CD4-positive, alpha-beta T cell treated with Interleukin-10 for 1 hour (primary cell): ENCODE measurements around the gene NAALADL1.
"Not testable (repeated sequence)": the region's sequence is repeated elsewhere in the genome, so short reads cannot be mapped to it uniquely, and the experiment has no call there.

Experiments
- DNase-seq: peaks from one replicate; pipeline ENCODE4 v3.0.0-alpha.2; 2020

Gene NAALADL1

DNA sequence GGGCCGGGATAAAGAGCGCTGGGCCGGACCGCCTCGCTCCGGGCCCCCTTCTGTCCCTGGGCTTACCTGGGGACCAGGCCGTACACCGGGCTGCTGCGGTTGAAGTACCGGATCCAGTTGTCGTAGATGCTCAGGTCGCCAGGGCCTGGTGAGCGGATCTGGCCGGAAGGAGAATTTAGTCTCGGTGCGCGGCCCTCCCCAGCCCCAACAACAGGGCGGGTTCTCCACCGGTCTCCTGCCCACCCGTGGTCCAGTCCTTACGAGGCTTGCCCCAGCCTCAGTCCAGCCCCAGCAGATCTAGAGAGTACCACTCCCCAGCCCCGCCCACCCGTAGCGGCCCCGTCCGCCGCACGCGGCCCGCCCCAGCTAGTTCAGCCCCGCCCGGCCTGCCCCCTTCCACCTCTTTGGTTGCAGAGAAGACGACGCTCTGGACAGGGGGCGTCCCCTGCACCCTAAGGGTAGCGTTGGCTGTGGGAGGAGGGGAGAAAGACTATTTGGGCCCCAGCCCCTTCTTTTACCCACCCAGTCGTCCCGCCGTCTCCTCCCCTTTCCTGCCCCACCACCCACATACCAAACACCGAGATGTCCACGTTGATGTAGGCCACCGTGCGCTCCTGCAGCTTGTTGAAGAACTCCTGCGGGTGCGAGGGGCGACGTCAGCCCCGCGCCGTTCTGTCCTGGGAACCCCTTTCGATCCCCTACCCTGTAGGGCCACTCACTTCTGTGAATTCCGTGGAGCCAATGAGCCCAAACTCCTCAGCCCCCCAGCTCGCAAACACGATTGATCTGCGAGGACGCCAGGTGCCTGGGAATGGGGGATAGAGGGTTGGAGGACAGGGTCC lies 10.6 kb downstream of the NAALADL1 start:
- peak; percentile 16 for DNase-seq

DNA sequence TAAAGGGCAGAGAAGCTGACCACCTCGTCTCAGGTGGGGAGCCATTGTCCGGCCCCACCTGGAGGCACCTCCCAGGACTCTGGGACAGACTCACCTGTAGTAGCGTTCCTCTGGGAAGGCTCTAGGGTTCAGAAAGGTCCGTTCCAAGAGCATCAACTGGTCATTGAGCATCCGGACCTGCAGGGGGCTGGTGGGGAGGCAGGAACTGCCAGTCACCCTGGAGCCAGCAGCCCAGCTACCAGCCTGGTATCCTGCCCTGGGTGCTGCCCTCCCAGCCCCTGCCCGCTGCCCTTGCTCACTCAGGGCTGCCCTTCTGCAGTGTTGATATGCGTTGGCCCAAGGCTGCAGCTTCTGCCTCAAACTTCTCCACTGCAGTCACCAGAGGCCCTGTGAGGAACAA lies 12.6 kb downstream of the NAALADL1 start:
- DNase-seq: no peak

DNA sequence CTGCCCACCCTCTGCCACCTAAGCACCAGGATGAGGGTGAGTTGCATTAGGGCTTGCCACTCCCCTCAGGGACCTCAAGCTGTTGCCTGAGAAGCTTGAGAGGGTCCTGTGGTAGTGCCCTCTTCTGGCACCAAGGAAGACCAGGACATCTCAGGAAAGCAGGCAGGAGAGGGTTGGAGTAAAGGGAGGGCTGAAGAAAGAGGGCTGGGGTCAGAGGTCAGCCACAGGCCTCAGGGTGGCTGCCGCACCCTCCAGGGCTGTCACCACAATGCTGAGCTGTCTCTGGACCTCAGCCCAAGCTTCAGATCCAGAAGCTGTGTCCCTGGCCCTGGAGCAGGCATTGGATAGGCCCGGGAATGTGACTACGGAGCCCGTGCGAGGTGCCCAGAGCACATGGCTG lies 13.3 kb downstream of the NAALADL1 start:
- no peak for DNase-seq

DNA sequence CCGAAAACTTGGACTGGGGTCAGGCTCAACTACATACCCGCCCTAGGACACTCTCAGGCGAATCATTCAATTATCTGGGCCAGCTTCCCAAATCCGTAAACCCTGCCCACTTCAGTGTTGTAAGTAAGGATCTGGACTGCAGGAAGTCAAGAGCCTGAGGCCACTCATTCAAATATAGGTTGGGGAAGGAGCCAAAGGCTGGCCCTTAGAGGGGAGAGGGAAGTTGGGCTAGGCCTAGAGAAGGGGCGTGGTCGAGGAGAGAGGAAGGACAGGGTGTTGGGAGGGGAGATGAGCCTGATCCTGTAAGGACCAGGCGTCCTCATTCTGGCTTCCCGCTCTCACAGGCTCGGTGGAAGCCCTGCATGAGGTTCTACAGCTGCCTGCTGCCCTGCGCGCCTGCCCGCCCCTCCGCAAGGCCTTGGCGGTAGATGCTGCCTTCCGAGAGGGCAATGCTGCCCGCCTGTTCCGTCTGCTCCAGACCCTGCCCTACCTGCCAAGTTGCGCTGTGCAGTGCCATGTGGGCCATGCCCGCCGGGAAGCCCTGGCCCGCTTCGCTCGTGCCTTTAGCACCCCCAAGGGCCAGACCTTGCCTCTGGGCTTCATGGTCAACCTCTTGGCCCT lies 14.4 kb downstream of the NAALADL1 start:
- no peak for DNase-seq

DNA sequence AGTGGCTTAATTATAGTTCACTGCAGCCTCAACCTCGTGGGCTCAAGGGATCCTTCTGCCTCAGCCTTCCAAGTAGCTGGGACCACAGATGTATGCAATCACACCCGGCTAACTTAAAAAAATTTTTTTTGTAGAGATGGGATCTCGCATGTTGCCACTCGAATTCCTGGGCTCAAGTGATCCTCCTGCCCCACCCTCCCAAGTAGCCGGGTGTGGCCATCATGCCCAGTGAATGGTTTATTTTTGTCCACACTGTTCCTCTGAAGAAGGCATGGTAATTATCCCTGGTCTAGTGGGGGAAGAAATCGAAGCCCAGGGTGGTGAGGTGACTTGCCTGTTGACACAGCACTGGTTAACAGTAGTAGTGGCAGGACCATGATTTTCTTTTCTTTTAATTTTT lies 15.5 kb downstream of the NAALADL1 start:
- DNase-seq: no peak

DNA sequence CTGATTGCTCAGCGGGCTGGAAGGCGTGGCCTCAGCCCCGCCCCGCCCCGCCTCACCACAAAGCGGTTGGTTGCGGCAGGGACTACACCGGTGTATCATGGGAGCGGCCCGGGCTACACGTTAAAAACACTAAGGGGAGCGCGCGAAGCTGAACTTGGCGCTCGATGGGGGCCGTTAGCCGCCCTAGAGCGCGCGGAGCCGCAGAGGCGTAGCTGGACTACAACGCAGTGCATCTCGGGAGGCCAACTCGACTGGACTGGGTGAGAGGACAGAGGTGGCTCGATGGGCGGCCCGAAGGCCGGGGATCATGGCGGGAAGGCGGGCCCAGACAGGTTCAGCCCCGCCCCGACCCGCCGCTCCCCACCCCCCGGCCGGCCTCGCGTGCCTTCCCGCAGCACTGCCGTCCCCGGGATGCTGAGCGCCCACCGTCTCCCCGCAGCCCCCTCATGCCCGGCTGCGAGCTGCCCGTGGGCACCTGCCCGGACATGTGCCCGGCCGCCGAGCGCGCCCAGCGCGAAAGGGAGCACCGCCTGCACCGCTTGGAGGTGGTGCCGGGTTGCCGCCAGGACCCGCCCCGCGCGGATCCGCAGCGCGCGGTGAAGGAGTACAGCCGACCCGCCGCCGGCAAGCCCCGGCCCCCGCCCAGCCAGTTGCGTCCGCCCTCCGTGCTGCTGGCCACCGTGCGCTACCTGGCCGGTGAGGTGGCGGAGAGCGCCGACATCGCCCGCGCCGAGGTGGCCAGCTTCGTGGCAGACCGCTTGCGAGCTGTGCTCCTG lies 17.3 kb downstream of the NAALADL1 start, which contains the start of gene SAC3D1:
Gene SAC3D1 (plus strand): TSS at position 364 of the 776 bp plus-strand sequence. CDS start 83 bp downstream, at position 447.
- DNase-seq: peak; percentile 91

DNA sequence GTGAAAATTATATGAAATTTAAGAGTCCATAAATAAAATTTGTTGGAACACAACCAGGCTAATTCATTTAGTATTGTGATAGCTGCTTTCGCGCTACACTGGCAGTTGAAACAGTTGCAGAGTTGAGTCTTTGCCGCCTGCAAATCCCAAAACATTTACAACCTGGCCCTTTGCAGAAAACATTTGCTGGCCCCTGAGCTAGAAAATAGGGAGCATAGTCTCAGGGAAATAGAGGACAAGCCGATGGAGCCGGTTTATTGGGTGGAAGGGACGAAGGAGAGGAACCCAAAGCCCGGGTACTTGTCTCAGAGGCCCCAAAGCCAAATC lies 17.9 kb downstream of the NAALADL1 start:
- DNase-seq: no peak

DNA sequence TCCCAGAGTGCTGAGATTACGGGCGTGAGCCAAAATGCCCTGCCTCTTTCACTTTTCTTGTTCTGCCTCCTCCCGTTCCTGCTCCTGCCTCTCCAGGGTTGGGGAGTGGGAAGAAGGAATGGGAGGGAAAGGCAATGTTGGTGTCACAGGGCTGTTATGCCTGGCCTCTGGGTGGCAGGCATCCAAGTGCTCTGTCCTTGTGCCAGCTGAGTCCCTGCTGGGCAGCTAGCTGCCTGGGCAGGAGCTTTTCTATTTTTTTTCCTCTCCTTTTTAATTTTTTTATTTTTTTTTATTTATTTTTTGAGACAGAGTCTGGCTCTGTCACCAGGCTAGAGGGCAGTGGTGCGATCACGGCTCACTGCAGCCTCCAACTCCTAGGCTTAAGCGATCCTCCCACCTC lies 21.4 kb downstream of the NAALADL1 start:
- no peak for DNase-seq

DNA sequence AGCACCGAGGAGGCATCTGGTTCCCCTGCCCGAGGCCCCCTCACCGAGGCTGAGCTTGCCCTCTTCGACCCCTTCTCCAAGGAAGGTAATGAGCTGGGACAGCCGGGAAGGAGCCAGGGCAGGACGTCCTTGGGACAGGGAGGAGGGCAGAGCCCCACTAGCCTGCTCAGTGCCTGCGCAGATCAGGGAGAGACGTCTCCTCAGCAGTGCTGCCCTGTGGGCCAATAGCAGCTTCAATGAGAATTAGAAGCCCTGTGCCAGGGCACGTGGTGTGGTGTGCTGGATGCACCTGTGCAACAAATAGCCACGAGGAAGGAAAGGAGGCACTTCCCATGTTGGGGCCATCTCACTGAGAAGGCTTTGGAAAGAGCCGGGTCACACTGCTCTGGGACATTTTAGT lies 22.8 kb downstream of the NAALADL1 start:
- DNase-seq: no peak

DNA sequence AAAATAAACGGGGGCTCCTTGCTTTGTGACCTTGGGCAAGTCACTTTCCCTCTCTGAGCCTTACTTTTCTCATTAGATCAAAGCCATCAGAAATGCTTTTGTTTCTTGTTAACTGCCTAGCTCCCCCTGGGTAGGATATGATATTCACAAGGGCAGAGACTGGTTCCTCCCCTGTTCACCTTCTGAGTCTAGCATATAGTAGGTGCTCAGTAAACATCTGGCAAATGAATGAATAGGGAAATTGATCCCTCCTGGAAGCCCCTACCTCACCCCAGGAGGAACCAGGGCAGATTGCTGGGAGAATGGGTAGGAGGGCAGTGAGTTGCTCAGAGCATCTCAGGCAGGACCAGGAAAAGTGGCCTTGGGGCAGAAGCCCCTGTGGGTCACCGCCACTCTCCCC lies 23.9 kb downstream of the NAALADL1 start:
- DNase-seq: no peak

DNA sequence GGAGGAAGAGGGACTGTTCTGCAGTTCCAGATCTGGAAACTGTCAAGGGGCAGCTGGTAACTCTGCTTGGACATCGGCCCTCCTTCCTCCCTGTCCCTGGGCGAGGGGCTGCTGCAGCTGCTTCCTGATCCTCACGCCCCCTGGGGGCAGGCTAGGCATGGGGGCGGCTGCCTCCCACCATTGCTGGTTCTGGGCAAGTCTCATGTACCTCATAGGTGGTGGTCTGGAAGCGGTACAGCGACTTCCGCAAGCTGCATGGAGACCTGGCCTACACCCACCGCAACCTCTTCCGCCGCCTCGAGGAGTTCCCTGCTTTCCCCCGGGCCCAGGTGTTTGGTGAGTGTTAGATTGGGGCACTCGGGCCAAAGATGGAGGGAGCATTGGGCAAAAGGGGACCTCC lies 26.1 kb downstream of the NAALADL1 start:
- DNase-seq: no peak

DNA sequence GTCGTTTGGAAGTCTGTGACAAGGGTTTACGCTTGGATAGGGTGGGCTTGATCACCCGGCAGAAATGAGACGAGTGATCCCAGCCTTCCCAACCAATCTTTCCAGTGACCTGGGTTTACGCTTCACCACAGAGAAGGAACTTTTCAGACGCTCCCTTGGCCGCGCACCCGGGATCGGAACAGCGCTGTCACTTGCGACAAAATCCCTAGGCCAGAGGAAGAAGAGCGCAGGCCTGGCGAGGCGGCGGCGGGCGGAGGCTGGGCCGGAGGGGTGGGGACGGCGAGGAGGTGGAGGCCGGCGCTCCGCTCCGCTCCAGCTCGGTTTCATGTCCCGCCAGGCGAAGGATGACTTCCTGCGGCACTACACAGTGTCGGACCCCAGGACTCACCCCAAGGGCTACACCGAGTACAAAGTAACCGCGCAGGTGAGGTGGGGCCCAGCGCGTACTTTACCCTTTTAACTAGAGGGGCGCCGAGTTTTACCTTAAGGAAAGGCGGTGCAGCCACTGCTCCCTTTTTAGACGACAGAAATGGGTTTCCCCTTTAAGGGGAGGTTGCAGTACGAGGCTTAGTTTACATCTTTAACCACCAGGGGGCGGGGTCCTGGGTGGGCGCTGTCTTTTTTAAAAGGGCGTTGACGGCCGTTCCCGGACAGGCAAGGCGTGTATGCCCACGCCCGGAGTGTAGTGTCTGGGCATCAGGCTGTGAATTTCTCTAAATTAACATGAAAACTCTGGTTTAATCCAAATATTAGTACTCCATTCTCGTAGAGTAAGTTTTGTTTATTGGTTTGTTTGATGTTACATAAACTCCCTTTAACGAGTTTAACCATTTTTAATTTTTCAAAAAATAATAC lies 30.9 kb downstream of the NAALADL1 start, which contains the start of gene SNX15:
Gene SNX15 (plus strand): TSS at position 227 of the 855 bp plus-strand sequence. CDS start 99 bp downstream, at position 326.
- peak; percentile 97 for DNase-seq

DNA sequence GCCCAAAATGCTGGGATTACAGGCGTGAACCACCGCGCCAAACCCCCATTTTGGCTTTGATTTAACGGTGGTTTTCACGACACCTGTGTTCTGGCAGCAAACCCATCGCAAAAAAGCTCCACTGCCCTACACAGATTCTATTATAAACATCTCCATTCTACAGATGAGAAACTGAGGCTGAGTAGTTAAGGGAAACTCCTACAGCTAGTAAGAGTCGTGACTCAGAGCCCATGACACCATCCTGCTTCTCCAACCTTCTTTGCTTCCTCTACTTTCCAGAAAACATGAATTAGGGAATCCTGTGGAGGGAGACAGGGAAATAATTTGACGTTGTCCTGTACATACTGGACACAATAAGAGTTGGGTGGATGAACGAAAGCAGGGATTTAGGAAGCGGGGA lies 31.5 kb downstream of the NAALADL1 start:
- DNase-seq: no peak

DNA sequence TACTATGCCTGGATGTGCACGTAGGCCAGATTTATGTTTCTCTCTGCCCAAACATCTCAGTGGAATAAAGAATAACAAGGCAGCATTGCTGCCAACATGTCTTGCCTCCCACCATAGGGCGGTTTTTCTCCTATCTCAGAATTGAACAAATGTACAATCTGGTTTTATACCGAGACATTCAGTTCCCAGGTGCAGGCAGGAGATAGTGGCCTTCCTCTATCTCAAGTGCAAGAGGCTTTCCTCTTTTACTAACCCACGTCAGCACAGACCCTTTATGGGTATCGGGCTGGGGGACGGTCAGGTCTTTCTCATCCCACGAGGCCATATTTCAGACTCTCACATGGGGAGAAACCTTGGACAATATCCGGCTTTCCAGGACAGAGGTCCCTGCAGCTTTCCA lies 34.9 kb downstream of the NAALADL1 start:
- not testable (repeated sequence) for DNase-seq

DNA sequence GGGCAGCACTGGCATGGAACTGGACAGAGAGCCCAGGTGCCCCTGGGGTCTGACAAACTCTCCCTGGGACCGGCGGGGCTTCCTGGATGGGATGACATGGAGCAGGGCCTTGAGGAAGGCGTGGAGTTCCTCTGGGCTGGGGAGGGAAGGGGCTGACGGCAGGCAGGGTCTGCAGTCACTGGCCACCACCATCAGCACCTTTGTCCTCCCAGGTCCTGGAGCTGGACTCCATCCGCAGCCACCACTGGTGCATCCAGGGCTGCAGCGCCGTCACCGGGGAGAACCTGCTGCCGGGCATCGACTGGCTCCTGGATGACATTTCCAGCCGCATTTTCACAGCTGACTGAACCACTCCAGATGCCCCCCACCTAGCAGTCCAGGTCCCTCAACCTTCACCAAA lies 36.8 kb downstream of the NAALADL1 start:
- DNase-seq: no peak

DNA sequence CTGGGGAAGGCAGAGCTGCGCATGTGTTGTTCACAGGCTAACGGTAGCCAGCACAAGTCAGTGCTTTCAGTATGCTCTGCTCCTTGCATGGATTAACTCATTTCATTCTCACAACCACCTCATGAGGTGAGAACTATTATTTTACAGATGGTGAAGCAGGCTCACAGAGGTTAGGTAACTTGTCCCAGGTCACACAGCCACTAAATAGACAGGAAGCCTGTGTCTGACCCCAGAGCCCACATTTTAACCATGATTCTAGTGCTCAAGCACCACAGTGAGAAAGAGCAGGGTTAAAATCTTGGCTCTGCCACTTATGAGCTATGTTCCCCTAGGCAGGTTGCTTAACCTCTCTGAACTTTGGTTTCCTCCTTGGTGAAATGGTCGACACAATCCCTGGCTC lies 37.4 kb downstream of the NAALADL1 start:
- DNase-seq: no peak

DNA sequence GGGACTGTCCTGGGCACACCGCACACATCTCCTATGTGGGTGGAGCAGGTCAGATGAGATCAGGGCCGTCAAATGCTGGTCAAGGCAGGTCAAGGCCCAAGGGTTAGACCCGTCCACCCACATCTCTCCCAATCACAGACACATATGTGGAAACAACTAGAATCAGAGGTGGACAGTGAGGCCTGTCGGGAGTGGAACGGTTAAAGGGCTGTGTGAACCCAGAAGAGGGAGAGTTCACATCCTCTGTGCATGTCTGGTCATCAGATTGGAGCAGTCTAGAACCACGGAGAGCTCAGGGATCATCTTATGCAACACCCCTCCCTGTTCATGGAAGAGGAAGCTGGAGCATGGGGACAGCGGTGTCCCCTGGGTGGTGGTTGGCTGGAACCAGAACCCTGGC lies 38.5 kb downstream of the NAALADL1 start:
- DNase-seq: no peak

DNA sequence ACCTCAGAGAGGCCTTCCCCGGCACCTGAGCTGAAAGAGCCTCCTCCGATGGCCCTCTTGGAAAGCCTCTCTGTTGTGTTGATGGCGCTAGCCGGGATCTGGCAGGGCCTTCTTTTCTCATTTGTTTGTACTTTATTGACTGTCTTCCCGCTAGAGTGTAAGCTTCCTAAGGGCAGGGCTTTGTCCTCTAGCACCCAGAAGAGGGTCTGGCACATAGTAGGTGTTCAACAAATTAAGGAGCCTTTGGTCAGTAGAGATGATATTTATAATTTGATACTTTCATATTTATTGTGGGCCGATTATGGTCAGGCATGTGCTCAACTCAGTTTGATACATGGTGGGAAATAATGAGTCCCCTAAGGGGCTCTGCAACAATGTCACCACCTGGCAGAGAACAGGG lies 40.4 kb downstream of the NAALADL1 start:
- no peak for DNase-seq

DNA sequence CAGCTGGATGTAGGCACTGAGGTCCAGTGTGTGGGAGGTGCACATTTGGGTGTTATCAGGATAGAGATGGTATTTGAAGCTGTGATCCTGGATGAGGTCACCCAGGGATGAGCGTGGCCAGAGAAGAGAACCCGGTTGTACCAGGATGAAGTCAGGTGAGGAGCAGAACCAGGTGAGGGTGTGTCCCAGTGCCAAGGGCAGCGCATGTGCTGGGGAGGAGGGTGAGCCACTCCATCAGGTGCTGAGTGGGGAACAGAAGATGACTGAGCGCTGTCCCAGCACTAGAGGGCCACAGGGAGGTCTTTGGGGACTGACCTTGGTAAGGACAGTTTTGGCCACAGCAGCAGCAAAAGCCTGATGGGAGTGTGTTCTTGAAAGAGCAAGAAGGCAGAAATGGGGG lies 41.6 kb downstream of the NAALADL1 start:
- DNase-seq: no peak

DNA sequence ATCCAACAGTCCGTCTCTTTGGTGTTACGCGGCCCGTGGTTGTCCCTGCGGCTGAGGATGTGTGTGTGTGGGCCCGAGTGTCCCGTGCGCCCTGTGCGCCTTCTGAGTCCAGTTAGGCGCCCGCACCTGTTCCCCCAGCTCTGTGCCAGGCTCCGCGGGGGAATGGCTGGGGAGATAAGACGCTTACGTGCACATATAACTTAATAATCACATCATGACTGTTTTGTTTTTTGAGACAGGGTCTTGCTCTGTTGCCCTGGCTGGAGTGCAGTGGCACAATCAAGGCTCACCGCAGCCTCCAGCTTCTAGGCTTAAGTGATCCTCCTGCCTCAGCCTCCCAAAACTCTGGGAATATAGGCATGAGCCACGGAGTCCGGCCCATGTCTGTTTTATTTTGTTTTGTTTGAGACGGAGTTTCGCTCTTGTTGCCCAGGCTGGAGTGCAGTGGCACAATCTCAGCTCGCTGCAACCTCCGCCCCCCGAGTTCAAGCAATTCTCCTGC lies 43.6 kb downstream of the NAALADL1 start:
- DNase-seq: no peak

DNA sequence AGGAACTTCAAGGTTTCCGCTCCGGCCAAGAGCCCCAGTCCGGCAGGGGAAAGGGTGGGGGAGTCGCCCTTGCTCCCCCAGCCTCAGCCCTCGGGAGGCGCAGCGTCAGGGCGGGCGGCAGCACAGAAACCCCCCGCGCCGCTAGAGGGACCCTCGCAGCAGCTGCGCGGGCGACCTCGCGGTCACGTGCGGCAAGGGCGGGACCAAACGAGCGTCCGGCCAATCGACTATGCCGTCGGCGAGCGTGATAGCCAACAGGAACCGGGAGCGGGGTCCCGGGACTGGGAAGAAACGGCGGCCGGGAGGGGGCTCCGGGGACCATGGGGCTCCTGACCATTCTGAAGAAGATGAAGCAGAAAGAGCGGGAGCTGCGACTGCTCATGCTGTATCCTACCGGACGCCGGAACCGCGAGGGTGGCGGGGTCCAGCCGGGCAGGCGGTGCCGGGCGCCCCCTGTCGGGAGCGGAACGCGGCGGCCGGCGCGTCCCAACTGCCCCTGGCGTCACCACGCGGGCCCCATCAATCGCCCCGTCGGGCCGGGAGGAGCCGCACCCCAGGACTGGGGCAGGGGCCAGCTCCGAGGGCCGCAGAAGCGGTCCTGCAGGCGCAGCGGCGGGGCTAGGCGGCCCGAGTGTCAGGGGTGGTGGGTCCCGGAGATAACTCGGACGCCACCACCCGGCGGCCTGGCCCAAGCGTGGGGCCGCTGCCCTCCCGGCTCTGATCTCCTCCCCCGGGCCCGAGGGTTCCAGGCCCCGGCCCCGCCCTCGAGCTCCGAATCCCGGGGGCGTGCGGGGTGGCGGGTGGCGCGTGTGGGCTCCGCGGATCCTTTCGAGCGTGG lies 44.2 kb downstream of the NAALADL1 start, which contains the start of gene ARL2:
Gene ARL2 (plus strand): TSS at position 273 of the 838 bp plus-strand sequence. CDS start 48 bp downstream, at position 321.
- peak; percentile 89 for DNase-seq
